ENCODE measurements around the gene ALKBH2.

DNA sequence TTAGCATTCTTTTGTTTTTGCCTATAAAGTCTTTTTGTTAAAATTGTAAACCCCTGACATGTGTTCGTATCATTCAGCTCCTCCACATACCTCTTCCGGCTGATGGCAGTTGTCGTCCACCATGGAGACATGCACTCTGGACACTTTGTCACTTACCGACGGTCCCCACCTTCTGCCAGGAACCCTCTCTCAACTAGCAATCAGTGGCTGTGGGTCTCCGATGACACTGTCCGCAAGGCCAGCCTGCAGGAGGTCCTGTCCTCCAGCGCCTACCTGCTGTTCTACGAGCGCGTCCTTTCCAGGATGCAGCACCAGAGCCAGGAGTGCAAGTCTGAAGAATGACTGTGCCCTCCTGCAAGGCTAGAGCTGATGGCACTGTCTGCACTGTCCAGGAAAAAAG is 7.7 kb downstream of the ALKBH2 start:
- TF ChIP-seq, protein P1, sequence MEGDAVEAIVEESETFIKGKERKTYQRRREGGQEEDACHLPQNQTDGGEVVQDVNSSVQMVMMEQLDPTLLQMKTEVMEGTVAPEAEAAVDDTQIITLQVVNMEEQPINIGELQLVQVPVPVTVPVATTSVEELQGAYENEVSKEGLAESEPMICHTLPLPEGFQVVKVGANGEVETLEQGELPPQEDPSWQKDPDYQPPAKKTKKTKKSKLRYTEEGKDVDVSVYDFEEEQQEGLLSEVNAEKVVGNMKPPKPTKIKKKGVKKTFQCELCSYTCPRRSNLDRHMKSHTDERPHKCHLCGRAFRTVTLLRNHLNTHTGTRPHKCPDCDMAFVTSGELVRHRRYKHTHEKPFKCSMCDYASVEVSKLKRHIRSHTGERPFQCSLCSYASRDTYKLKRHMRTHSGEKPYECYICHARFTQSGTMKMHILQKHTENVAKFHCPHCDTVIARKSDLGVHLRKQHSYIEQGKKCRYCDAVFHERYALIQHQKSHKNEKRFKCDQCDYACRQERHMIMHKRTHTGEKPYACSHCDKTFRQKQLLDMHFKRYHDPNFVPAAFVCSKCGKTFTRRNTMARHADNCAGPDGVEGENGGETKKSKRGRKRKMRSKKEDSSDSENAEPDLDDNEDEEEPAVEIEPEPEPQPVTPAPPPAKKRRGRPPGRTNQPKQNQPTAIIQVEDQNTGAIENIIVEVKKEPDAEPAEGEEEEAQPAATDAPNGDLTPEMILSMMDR (IDR thresholded peaks at IDR 0.05) = no peak
- TF ChIP-seq POLR2A (IDR thresholded peaks at IDR 0.05) = no peak
